Femur (tissue), 1 donor: Measurements from ENCODE around the gene THAP3.

Source experiments
- DNase-seq: peaks from one replicate; pipeline ENCODE4 v3.0.0-alpha.2; 2017

Gene THAP3

DNA sequence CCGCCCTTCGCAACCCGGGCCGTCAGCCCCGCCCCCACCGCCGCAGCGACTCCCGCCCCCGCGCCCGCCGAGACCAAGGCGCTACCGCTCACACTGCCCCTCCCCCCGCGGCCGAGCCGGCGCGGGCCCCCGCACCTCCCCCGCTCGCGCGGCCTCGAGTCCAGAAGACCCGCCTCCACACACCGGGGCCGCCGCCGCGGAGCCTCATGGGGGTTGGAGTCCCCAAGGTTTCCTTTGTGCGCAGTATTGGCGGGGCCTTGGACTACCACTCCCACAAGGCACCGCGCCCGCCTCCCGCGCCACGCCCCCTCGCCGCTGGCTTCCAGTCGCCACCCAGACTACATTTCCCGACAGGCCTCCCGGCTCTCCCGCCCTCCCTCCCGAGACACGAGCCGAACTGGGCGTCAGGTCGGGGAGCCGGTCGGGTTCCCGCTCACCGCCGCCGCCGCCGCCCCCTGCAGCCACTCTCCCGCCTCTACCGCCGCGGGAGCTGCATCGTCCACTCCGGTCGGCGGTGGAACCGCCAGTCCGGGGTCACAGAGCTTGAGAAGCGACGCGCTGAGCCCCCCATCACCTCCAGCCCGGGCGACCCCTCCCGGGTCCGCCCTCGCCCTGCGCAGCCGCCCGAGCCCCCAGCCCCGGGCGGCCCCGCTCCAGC lies 11.2 kb upstream of the THAP3 start, which contains the start of gene PHF13:
PHF13 (plus strand) TSS at position 371 of the 658 bp plus-strand sequence. CDS start 336 bp downstream, outside the sequence.
- DNase-seq: peak; percentile 100

- DNase-seq: peak; percentile 66
Measured at GRCh38 chr1:6614019-6614928, 10.4 kb upstream of the THAP3 start.

GRCh38 chr1:6614929-6615785 lies 9.5 kb upstream of the THAP3 start:
- DNase-seq: peak; percentile 33

DNA sequence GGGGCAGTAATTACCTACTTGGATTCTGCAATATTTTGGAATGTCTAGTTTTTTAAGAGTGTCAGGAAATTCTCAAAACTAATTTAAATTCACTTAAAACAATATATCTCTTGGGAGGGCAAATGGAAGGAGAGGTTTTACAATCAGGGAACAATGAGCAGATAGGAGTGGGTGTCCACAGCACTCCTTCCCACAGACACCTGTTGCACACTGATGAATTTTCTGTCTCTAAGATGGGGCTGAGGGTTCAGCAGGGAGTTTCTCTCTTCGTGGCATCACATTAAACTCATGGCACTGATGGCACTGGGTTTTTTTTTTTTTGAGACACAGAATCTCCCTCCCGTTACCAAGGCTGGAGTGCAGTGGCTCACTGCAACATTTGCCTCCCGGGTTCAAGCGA lies 5.6 kb upstream of the THAP3 start:
- no peak for DNase-seq

GRCh38 chr1:6621429-6622391 lies 3.0 kb upstream of the THAP3 start:
- no peak for DNase-seq

DNA sequence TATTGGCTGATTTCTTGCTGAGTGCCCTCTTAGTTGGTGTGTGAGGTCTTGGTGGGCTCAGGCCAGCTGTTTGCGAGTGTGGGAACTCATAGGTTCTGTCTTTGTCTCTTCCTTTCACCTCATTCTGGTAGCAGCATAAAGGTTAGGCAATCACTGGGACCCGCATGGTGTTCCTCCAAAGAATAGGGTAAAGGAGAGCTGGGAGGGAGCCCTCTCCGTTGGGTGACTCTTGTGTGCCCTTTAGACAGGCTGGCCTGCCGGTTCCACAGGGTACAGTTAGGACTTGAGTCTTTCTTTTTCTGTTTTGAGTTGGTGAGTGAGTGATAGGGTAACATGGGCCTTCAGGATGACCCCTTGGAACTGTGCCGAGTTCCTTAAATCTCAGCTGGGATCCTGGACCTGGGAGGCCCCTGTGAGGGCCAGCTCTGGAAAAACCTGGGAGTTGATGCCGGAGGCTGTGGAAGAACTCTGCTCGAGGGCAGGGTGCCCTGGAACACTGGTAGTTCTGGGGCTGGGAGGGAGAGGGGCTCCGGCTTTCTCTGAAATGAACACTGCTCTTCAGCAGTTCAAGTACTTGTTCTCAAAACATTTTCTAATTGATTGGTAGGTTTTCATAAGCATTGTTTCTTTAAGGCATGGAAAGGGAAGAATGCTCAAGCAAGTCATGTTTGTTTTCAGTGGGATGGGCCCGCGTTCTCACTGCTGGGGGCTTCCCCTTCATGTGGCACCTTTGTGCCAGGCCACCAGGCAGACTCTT lies 2.1 kb upstream of the THAP3 start:
- DNase-seq: no peak

- no peak for DNase-seq
Measured at GRCh38 chr1:6623269-6623965, 1.3 kb upstream of the THAP3 start.

DNA sequence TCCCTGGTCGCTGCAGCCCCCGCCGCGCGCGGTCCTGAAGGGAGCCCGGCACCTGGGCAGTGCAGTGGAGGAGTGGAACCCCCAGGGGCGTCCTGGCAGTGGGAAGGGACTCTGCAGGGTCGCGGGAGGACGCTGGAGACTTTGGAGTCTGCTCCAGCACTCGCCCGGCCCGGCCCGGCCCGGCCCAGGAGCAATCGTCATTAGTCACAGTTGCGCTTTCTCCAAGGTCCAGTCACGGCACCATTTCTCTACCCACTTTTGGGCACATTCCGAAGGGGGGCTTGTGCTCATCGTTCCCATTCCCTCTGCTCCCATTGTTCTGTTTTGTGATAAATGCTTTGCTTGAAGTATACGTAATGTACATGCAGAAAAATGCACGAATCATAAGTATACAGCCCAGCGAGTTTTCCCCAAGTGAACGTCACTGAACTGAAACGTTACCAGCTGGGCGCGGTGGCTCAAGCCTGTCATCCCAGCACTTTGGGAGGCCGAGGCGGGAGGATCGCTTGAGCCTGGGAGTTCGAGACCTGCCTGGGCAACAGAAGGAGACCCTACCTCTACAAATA lies 999 bp downstream of the THAP3 start:
- DNase-seq: peak; percentile 56

DNA sequence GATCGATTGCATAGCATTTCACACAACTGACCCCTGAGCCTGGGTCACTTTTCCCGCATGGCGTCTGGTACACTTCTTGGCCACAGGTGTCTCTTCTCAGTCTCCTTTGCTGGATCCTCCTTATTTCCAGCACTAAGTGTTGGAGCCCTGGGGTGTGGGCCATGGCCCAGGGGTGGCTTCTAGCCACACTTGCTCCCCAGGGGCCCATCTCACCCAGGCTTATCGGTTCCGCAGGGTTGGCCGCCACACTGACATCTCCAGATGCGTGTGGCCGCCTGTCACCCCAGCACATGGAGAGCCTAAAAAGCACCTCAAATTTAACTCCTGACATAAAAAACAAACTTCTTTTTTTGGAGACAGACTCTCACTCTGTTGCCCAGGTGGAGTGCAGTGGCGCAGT lies 2.4 kb downstream of the THAP3 start:
- DNase-seq: no peak

- DNase-seq: no peak
Measured at GRCh38 chr1:6627841-6628545, 3.3 kb downstream of the THAP3 start.

DNA sequence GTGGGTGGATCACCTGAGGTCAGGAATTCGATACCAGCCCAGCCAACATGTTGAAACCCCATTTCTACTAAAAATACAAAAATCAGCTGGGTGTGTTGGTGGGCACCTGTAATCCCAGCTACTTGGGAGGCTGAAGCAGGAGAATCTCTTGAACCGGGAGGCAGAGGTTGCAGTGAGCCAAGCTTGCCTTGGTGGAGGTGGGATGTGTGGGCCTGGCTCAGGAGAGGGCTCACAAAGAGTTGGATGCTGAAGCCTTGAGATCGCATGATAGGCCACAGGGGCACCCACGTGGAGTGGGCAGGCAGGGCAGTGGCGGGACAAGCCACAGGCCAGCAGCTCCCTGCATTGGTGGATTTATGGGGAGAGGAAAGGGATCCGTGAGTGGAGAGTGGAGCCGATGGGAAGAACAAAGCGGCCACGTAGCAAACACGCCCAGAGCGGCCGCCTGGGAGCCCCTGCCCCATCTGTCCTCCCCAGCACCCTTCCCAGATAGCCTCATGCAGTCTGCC lies 4.4 kb downstream of the THAP3 start:
- DNase-seq: no peak

GRCh38 chr1:6630027-6630426 lies 5.4 kb downstream of the THAP3 start:
- no peak for DNase-seq

DNA sequence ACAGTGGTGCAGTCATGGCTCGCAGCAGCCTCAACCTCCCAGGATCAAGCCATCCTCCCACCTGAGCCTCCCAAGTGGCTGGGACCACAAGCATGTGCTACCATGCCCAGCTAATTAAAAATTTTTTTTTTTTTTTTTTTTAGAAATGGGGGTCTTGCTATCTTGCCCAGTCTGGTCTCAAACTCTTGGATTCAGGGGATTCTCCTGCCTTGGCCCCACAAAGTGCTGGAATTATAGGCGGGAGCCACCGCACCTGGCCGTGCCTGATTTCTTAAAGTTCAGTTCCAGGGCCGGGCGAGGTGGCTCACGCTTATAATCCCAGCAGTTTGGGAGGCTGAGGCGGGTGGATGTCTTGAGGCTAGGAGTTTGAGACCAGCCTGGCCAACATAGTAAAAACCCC lies 6.4 kb downstream of the THAP3 start:
- no peak for DNase-seq

DNA sequence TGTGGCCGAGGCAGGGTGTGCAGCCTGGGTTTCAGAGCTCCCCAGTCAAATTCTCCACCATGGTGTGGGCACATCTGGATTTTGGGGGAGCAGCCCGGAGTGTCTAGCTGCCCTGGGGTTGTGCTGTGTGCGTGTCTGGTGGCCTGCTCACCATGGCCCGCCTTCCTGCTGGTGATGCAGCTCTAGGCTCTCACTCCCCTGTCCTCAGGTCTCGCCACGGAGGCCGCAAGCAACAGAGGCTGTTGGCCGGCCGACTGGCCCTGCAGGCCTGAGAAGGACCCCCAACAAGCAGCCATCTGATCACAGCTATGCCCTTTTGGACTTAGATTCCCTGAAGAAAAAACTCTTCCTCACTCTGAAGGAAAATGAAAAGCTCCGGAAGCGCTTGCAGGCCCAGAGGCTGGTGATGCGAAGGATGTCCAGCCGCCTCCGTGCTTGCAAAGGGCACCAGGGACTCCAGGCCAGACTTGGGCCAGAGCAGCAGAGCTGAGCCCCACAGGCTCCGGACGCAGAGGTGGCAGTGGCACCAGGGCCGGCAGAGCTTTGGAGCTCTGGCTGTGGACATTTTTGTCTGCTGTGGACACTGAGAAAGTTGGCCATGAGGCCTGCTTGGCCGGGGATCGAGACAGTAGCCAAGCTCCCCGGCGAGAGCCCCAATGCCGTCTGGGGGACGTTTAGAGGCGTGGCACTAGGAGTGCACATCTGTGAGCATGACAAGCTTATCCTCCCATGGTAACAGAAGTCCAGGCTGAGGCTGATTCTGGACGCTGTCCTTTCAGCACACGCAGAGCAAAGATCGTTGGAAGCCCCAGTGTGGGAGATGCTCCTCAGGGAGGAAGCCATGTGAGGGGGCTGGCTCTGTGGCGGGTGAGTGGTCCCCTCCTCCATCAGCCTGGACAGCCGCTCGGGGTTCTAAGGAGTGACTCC lies 8.2 kb downstream of the THAP3 start:
- DNase-seq: no peak

DNA sequence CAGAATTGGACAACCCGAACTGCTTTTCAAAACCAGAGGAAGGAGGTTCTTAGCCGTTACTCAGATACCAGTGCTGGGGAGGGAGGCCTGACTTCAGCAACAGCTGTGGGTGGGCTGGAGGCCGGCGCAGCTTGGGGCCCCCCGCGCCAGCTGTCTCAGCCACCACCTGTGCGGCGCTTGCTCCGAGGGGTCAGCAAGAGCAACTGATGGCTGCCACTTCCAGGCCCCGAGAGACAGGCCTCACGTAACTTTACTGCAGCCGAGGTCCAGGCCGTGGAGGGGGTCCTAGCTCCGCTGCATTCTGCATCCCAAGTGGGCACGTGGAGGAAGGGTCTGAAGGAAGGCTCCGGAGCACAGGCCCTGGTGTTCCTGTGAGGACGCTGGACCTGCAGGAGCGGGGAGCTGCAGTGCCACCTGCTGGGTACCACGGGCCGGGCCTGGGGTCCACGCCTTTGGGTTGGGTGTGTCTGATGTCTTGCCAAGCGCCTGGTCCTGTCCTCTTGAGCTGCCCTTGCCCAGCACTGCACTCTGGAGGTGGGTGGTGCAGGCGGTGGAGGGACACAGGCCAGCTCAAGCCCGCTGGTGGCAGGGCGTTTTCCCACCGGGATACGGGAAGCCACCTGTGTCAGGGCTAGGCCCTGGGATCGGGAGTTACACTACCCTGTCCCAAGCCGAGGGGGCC lies 9.8 kb downstream of the THAP3 start:
- peak; percentile 69 for DNase-seq

- DNase-seq: no peak
Measured at GRCh38 chr1:6635161-6635909, 10.7 kb downstream of the THAP3 start.
